Gastrocnemius medialis (tissue), 4 donors: ENCODE data around the gene HK2.

ENCODE experiments used
- CTCF ChIP-seq, 5 experiments: fragments of 450-650 bp in 3 of 5; fragments of 200-600 bp in 2 of 5; sonication (generic) in 2 of 5; IDR thresholded peaks in 4 of 5; conservative IDR thresholded peaks in 1 of 5; 1 replicate in 4 of 5; 2 replicates in 1 of 5; pipeline ENCODE4 v1.5.1; 2016 to 2019; ENCODE audit warnings: antibody characterized with exemption in 5 of 5, mild to moderate bottlenecking in 3 of 5, moderate library complexity in 3 of 5
- POLR2A ChIP-seq, 2 donors: fragments of 450-650 bp; IDR thresholded peaks; one replicate each; pipeline ENCODE4 v1.6.1; 2017; ENCODE audit warnings: antibody characterized with exemption in 2 of 2, mild to moderate bottlenecking in 2 of 2, moderate library complexity in 2 of 2

GRCh38 chr2:74831693-74832530, 2.0 kb upstream of the HK2 start:
- TF ChIP-seq CTCF (IDR thresholded peaks at IDR 0.05 in 4 of 5, conservative IDR thresholded peaks at IDR 0.05 in 1 of 5), result no peak
- no peak for TF ChIP-seq POLR2A (IDR thresholded peaks at IDR 0.05)
